Lower leg skin (tissue), 3 donors: ENCODE measurements around the gene GLRX3.

ENCODE experiments used
- POLR2A ChIP-seq, 2 donors: fragments of 450-650 bp; IDR thresholded peaks; one replicate each; pipeline ENCODE4 v1.6.1; 2016 to 2017; ENCODE audit warnings: antibody characterized with exemption in 2 of 2, mild to moderate bottlenecking in 1 of 2, moderate library complexity in 1 of 2
- TF ChIP-seq, protein P1 (sequence below), 3 donors: fragments of 450-650 bp; IDR thresholded peaks; one replicate each; pipeline ENCODE4 v1.5.1; 2016; ENCODE audit warnings: antibody characterized with exemption in 3 of 3, mild to moderate bottlenecking in 3 of 3, moderate library complexity in 2 of 3

DNA sequence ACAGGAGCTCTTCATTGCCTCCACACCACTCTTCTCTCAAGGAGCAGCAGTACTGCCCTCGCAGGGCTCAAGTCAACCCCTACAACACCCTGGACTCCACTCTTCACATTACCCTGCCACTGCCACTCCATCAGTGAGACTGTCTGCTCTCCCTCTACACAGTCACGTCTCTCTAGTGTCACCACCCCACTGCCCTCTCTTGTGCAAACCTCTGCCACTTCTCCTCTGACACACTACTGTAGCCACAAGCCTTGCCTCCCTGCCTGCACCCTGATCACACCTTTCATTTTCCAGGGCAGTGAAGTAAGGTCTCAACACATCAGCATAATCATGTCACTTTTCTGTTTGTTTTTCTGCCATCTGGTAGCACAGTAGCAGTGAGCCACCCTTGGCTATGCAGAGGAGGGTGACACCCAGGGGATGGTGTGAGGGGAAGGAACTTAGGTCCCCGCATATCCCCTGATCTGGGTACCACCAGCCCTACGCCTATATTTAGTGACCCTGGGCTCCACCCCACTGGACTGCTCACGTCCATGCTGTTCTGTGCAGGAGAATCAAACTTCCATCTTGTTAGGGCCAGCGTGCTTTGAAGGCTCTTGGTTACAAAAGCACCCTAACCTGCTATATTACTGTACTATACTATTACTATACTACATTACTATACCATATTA is 27.1 kb upstream of the GLRX3 start:
- TF ChIP-seq, protein P1, sequence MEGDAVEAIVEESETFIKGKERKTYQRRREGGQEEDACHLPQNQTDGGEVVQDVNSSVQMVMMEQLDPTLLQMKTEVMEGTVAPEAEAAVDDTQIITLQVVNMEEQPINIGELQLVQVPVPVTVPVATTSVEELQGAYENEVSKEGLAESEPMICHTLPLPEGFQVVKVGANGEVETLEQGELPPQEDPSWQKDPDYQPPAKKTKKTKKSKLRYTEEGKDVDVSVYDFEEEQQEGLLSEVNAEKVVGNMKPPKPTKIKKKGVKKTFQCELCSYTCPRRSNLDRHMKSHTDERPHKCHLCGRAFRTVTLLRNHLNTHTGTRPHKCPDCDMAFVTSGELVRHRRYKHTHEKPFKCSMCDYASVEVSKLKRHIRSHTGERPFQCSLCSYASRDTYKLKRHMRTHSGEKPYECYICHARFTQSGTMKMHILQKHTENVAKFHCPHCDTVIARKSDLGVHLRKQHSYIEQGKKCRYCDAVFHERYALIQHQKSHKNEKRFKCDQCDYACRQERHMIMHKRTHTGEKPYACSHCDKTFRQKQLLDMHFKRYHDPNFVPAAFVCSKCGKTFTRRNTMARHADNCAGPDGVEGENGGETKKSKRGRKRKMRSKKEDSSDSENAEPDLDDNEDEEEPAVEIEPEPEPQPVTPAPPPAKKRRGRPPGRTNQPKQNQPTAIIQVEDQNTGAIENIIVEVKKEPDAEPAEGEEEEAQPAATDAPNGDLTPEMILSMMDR (IDR thresholded peaks at IDR 0.05) = no peak
- TF ChIP-seq POLR2A (IDR thresholded peaks at IDR 0.05) = no peak
